Left ventricle myocardium inferior (tissue), 1 donor: ENCODE data around the gene NSUN6. TPM values are rescaled to one million over a fixed set of nuclear protein-coding genes. Genes with fewer than 3 reads are reported as not detected.
"Not testable (repeated sequence)": the region's sequence is repeated elsewhere in the genome, so short reads cannot be mapped to it uniquely, and the experiment has no call there.

Source experiments
- DNase-seq: peaks from one replicate; pipeline ENCODE4 v3.0.0-alpha.2; 2020
- H3K27ac ChIP-seq: fragments of 200-600 bp; replicated peaks from 2 replicates; pipeline ENCODE4 v1.8.0; 2021
- H3K27me3 ChIP-seq: fragments of 200-600 bp; 2 replicates; pipeline ENCODE4 v1.8.0; 2021; ENCODE audit warnings: low read depth
- H3K36me3 ChIP-seq: fragments of 200-600 bp; 2 replicates; pipeline ENCODE4 v1.8.0; 2021
- H3K4me1 ChIP-seq: fragments of 200-600 bp; 2 replicates; pipeline ENCODE4 v1.8.0; 2021
- H3K4me3 ChIP-seq: fragments of 200-600 bp; 2 replicates; pipeline ENCODE4 v1.8.0; 2021; ENCODE audit warnings: mild to moderate bottlenecking, moderate library complexity
- H3K9me3 ChIP-seq: fragments of 200-600 bp; replicated peaks from 2 replicates; pipeline ENCODE4 v1.8.0; 2021
- intact Hi-C: fragments of 100-400 bp; cut with micrococcal nuclease; formaldehyde crosslinking; loops from one replicate; pipeline ENCODE4 v1.11.0; 2022
- total RNA-seq: library from RNA; stranded (reverse); fragmentation: NEBNext Ultra II Directional; extraction: Animal tissue kit (Norgen Biotek cat#: 25700); gene quantifications from one replicate; pipeline ENCODE4 v1.2.1, GENCODE V29; 2021
- TF ChIP-seq, protein P1 (sequence below): fragments of 200-600 bp; IDR thresholded peaks from 2 replicates; pipeline ENCODE4 v1.8.0; 2021; ENCODE audit warnings: antibody characterized with exemption, mild to moderate bottlenecking, borderline replicate concordance
- donor health status: DM: no; HTN: yes; CAD: no; lungs with severe emphysema.

NSUN6 gene
- total RNA-seq, 1 donor from 2014 or later: 7.9 TPM

DNA sequence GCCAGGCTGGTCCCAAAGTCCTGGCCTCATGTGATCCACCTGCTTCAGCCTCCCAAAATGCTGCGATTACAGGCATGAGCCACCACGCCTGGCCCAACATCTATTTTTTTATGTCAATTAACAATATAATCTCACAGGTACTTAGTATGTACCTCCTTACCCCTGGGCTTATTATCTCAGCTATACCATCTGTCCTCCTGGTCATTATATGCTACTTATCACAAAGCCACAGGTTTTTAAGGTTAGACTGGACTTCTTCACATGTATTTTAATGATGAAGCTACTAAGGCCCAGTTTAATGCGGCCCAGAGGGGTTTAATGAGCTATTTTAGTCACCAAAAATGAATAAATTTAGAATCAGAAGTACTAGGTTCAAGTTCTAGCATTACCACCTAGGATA is 3.4 kb downstream of the NSUN6 start:
- DNase-seq: no peak
- H3K27me3 ChIP-seq: no peaks in the 10 kb centered on the region

DNA sequence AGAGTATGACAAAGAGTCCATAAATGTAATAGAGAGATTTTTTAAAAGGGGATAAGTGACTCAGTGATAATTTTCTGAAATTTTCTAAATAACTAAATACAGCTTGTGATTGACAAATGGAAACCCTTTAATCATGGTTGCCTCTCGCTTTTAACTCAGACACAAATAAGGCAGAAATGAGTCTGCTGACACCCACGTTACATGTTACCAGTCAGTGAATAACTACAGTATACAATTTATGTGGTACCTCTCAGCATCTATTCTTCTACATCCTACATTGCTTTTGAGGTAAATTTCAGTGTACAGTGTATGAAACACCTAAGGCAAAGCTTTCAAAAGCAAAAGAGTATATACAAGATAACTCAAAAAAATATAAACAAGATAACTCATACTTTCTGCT is 4.2 kb downstream of the NSUN6 start:
- DNase-seq: no peak
- Histone ChIP-seq H3K9me3 (no peaks in the 10 kb centered on the region), H3K4me3 (no peak overlapping the region), H3K4me1 (peaks cover 30% of the 10 kb centered on the region), H3K27ac (no peak overlapping the region), H3K27me3 (no peaks in the 10 kb centered on the region), H3K36me3 (peaks cover 20% of the 10 kb centered on the region)
- intact Hi-C loops: no loop called here
- TF ChIP-seq, protein P1, sequence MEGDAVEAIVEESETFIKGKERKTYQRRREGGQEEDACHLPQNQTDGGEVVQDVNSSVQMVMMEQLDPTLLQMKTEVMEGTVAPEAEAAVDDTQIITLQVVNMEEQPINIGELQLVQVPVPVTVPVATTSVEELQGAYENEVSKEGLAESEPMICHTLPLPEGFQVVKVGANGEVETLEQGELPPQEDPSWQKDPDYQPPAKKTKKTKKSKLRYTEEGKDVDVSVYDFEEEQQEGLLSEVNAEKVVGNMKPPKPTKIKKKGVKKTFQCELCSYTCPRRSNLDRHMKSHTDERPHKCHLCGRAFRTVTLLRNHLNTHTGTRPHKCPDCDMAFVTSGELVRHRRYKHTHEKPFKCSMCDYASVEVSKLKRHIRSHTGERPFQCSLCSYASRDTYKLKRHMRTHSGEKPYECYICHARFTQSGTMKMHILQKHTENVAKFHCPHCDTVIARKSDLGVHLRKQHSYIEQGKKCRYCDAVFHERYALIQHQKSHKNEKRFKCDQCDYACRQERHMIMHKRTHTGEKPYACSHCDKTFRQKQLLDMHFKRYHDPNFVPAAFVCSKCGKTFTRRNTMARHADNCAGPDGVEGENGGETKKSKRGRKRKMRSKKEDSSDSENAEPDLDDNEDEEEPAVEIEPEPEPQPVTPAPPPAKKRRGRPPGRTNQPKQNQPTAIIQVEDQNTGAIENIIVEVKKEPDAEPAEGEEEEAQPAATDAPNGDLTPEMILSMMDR: no peak

More for the DNA sequence above, 3.4 kb downstream of the NSUN6 start:
- Histone ChIP-seq H3K4me3 (no peak overlapping the region), H3K4me1 (peaks cover 32% of the 10 kb centered on the region), H3K27ac (no peak overlapping the region), H3K36me3 (peaks cover 17% of the 10 kb centered on the region), H3K9me3 (no peaks in the 10 kb centered on the region)
- intact Hi-C loops: no loop called here
- TF ChIP-seq, protein P1: no peak

DNA sequence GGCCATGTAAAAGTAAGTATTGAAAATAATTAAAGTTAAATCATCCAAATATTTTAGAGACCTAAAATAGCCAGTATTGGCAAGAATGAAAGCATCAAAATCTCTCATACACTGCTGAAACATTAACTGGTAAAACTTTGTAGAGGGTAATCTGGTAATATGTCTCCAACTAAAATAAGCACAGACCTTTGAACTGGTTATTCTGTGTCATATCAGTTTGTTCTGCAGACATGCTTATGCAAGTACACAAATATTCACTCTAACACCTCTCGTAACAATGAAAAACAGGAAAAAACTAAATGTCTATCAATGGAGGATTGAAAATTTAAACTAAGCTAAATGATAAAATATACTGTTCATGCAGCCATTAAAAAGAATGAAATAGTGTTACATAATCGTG is 11.7 kb downstream of the NSUN6 start:
- DNase-seq, H3K4me1 ChIP-seq, intact Hi-C loops: not testable (repeated sequence)

DNA sequence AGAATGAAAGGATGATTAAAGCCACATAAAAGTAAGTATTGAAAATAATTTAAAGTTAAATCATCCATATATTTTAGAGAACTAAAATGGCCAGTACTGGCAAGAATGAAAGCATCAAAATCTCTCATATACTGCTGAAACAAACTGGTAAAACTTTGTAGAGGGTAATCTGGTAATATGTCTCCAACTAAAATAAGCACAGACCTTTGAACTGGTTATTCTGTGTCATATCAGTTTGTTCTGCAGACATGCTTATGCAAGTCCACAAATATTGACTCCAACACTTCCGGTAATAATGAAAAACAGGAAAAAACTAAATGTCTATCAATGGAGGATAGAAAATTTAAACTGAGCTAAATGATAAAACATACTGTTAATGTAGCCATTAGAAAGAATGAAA is 14.0 kb downstream of the NSUN6 start:
- DNase-seq: not testable (repeated sequence)

More for the DNA sequence above, 11.7 kb downstream of the NSUN6 start:
- not testable (repeated sequence) for H3K27me3 ChIP-seq, H3K27ac ChIP-seq, H3K4me3 ChIP-seq, H3K9me3 ChIP-seq
- peaks cover 19% of the 10 kb centered on the region for H3K36me3 ChIP-seq

DNA sequence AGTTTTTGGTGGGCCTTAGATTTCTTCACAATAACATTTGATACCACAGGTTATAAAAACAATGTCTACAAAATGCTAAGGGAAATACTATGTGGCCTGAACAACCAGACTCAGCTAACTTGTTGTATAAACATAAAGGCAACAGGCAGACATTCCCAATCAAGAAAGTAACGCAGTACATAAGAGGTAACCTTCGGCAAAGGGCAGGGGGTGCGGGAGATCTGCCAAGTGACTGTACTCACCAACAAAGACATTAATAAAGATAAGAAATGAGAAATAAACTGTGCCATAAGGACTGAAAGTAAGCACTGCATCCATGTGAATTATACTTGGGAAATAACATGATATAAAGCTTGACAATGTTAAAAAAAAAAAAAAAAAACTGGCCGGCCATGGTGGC is 15.4 kb downstream of the NSUN6 start:
- TF ChIP-seq, protein P1: no peak
- Histone ChIP-seq H3K4me3 (no peak overlapping the region), H3K27ac (no peak overlapping the region), H3K27me3 (no peaks in the 10 kb centered on the region), H3K4me1 (peaks cover 7% of the 10 kb centered on the region), H3K9me3 (peaks cover 4% of the 10 kb centered on the region), H3K36me3 (peaks cover 4% of the 10 kb centered on the region)
- DNase-seq: no peak
- intact Hi-C loops: no loop called here

More for the DNA sequence above, 14.0 kb downstream of the NSUN6 start:
- peaks cover 15% of the 10 kb centered on the region for H3K36me3 ChIP-seq
- H3K27me3 ChIP-seq, H3K27ac ChIP-seq, intact Hi-C loops, H3K9me3 ChIP-seq, H3K4me3 ChIP-seq, H3K4me1 ChIP-seq: not testable (repeated sequence)

DNA sequence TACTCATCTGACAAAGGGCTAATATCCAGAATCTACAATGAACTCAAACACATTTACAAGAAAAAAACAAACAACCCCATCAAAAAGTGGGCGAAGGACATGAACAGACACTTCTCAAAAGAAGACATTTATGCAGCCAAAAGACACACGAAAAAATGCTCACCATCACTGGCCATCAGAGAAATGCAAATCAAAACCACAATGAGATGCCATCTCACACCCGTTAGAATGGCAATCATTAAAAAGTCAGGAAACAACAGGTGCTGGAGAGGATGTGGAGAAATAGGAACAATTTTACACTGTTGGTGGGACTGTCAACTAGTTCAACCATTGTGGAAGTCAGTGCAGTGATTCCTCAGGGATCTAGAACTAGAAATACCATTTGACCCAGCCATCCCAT is 18.9 kb downstream of the NSUN6 start:
- H3K9me3 ChIP-seq, H3K27ac ChIP-seq, H3K4me3 ChIP-seq, DNase-seq, H3K4me1 ChIP-seq, H3K36me3 ChIP-seq, H3K27me3 ChIP-seq, intact Hi-C loops: not testable (repeated sequence)

DNA sequence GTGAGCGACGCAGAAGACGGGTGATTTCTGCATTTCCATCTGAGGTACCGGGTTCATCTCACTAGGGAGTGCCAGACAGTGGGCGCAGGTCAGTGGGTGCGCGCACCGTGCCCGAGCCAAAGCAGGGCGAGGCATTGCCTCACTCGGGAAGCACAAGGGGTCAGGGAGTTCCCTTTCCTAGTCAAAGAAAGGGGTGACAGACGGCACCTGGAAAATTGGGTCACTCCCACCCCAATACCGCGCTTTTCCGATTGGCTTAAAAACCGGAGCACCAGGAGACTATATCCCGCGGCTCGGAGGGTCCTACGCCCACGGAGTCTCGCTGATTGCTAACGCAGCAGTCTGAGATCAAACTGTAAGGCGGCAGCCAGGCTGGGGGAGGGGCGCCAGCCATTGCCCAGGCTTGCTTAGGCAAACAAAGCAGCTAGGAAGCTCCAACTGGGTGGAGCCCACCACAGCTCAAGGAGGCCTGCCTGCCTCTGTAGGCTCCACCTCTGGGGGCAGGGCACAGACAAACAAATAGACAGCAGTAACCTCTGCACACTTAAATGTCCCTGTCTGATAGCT is 23.9 kb downstream of the NSUN6 start:
- Histone ChIP-seq H3K4me3 (peak overlapping the region; percentile 77), H3K27ac (peak overlapping the region; percentile 86)
- H3K4me1 ChIP-seq, intact Hi-C loops, H3K36me3 ChIP-seq, H3K9me3 ChIP-seq, H3K27me3 ChIP-seq: not testable (repeated sequence)
- peak; percentile 81 for DNase-seq
